ENCODE results near the gene SLC24A4. TPM values are rescaled to one million over a fixed set of nuclear protein-coding genes. Genes with fewer than 3 reads are reported as not detected.

The SLC24A4 gene
- total RNA-seq, 4 donors from 2014 or later: 0.81 to 3.6 (median 1.4) TPM

DNA sequence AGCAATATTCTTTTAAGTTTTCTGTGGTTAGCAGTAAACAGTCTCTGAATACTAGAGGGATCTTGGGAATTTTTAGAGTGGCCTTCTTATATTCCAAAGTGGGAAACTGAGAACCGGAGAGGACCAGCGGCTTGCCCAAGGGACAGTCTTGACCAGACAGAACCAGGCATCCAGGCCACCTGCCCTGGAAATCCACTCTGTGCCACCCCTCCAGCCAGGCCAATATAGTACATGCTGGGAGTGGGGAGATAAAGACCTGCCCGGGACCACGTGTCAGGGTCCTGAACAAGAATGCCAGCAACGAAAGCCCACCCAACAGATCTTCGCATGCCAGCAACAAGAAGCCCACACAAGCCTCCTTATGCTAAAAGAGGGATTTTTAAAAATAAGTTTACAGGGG, 141.2 kb downstream of the SLC24A4 start:
- Histone ChIP-seq H3K9me3 (peaks cover 0 to 14% (median 0%) of the 10 kb centered on the region in 3 donors), H3K27ac (no peak overlapping the region), H3K27me3 (no peaks in the 10 kb centered on the region), H3K4me1 (peaks cover 0 to 21% (median 4%) of the 10 kb centered on the region in 3 donors), H3K36me3 (no peaks in the 10 kb centered on the region), H3K4me3 (no peak overlapping the region)
- ATAC-seq: no peak
- TF ChIP-seq, protein P1, sequence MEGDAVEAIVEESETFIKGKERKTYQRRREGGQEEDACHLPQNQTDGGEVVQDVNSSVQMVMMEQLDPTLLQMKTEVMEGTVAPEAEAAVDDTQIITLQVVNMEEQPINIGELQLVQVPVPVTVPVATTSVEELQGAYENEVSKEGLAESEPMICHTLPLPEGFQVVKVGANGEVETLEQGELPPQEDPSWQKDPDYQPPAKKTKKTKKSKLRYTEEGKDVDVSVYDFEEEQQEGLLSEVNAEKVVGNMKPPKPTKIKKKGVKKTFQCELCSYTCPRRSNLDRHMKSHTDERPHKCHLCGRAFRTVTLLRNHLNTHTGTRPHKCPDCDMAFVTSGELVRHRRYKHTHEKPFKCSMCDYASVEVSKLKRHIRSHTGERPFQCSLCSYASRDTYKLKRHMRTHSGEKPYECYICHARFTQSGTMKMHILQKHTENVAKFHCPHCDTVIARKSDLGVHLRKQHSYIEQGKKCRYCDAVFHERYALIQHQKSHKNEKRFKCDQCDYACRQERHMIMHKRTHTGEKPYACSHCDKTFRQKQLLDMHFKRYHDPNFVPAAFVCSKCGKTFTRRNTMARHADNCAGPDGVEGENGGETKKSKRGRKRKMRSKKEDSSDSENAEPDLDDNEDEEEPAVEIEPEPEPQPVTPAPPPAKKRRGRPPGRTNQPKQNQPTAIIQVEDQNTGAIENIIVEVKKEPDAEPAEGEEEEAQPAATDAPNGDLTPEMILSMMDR (IDR thresholded peaks at IDR 0.05): no peak
- TF ChIP-seq POLR2A (IDR thresholded peaks at IDR 0.05) (no peak), EP300 (IDR thresholded peaks at IDR 0.05) (no peak), POLR2AphosphoS5 (IDR thresholded peaks at IDR 0.05) (no peak)
- WGBS, 2 donors (ENCODE audit: low coverage in 1 of 2): 83 to 98% methylated on average over 4 to 6 of the region's 6 CpGs

DNA sequence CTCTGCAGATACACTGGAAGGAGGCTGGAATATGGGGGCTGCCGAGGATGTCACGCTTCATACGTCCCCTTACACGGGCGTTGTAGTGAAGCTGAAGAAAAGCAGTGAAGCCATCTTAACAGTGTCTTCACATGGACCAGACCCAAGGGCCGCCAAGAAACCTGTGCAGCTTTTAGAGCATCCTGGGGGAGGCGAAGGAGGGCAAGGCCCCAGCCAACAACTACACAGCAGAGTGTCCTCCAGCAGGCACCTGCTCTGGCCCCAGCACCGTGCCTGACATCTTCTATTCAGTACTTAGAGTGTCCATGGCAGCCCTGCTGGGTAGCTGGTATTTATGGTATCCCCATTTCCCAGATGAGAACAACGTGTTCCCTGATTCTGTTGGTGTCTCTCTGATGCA, 141.8 kb downstream of the SLC24A4 start:
- Histone ChIP-seq H3K4me3 (no peak overlapping the region), H3K27ac (no peak overlapping the region), H3K27me3 (no peaks in the 10 kb centered on the region), H3K36me3 (no peaks in the 10 kb centered on the region), H3K9me3 (peaks cover 0 to 18% (median 0%) of the 10 kb centered on the region in 3 donors), H3K4me1 (peaks cover 0 to 15% (median 4%) of the 10 kb centered on the region in 3 donors)
- 96 to 100% methylated on average over 1 to 6 of the region's 9 CpGs for WGBS, 2 donors (ENCODE audit: low coverage in 1 of 2)
- no peak for ATAC-seq
- no peak for TF ChIP-seq EP300 (IDR thresholded peaks at IDR 0.05)
- no peak for TF ChIP-seq POLR2A (IDR thresholded peaks at IDR 0.05)
- TF ChIP-seq, protein P1 (IDR thresholded peaks at IDR 0.05): no peak
- no peak for TF ChIP-seq POLR2AphosphoS5 (IDR thresholded peaks at IDR 0.05)

DNA sequence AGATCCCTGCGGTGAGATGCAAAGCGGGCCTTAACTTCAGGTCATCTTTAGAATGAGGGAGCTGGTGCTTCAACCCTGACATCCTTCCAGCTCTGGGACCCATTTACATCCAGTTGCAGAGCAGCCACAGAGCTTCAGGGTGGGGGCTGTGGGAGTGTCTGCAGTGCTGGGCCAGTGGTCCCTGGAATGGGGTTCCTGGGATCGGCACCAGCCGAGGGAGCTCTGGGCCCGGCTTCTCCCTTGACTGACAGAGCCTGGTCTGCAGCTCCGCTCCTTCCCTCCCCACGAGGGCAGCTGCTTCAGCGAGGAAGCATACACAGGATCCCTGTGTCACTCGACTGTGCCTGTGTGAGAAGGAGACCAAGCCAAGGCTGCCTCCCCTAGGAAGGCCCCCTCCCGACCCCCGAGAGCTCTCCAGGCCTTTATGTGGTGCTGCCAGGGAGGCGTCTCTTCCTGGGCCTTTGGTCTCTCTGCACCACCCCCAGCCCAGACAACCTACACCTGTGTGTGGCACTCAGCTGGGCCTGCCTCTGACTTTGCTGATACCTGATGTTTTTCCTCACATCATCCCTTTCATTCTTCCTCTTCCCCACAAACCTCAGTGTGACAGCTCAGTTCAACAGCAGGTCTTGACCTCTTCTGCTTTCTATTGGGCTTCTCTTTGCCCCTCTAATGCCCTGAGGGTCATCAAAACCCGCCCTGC, 142.5 kb downstream of the SLC24A4 start:
- no peaks in the 10 kb centered on the region for H3K27me3 ChIP-seq
- ATAC-seq: peak; percentile 17
- WGBS, 2 donors (ENCODE audit: low coverage in 1 of 2): 68 to 80% methylated on average over 1 to 3 of the region's 13 CpGs
- H3K9me3 ChIP-seq: peaks cover 0 to 23% (median 0%) of the 10 kb centered on the region in 3 donors
- H3K4me3 ChIP-seq: no peak overlapping the region
- no peak for TF ChIP-seq EP300 (IDR thresholded peaks at IDR 0.05)
- no peak for TF ChIP-seq POLR2AphosphoS5 (IDR thresholded peaks at IDR 0.05)
- TF ChIP-seq, protein P1 (IDR thresholded peaks at IDR 0.05): no peak
- TF ChIP-seq POLR2A (IDR thresholded peaks at IDR 0.05): no peak
- peak overlapping the region in 1 of 4 donors; percentile 26 for H3K27ac ChIP-seq
- no peaks in the 10 kb centered on the region for H3K36me3 ChIP-seq
- H3K4me1 ChIP-seq: peaks cover 0 to 10% (median 3%) of the 10 kb centered on the region in 3 donors

DNA sequence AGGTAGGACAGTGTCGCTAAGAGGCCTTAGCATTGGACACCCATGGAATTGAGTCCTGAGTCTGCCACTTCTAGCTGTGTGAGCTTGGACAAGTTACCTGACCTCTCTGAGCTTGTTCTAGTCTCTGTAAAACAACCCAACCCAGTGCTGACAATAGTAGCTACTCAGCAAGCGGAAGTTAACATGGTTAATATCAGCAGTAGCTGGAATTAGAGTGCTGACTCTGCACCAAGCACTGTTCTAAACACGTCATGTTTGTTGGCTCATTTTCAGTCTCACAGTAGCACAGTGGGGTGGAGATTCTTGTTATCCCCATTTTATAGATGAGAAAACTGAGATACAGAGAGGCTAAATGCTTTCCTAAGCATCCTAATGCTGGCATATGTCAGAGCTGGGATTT, 143.1 kb downstream of the SLC24A4 start:
- Histone ChIP-seq H3K9me3 (peaks cover 0 to 23% (median 0%) of the 10 kb centered on the region in 3 donors), H3K27me3 (no peaks in the 10 kb centered on the region), H3K36me3 (no peaks in the 10 kb centered on the region), H3K27ac (no peak overlapping the region), H3K4me1 (peaks cover 0 to 4% (median 0%) of the 10 kb centered on the region in 3 donors), H3K4me3 (no peak overlapping the region)
- peak; percentile 60 for ATAC-seq
- TF ChIP-seq, protein P1 (IDR thresholded peaks at IDR 0.05): no peak
- TF ChIP-seq POLR2A (IDR thresholded peaks at IDR 0.05) (no peak), POLR2AphosphoS5 (IDR thresholded peaks at IDR 0.05) (no peak), EP300 (IDR thresholded peaks at IDR 0.05) (no peak)
- WGBS, 2 donors (ENCODE audit: low coverage in 1 of 2): 56 to 62% methylated on average over 1 to 2 of the region's 3 CpGs

DNA sequence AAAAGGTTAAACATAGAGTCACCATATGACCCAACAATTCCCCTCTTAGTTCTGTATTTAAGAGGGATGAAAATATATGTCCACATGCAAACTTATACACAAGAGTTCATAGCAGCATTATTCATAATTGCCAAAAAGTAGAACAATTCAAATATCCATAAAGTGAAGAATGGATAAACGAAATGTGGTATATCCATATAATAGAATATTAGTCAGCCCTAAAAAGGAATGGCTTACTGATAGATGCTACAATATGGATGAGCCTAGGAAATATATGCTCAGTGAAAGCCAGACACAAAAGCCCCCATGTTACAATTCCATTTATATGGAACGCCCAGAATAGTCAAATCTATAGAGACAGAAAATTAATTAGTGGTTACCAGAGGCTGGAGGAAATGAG, 146.6 kb downstream of the SLC24A4 start:
- no peak for ATAC-seq
- Histone ChIP-seq H3K27me3 (no peaks in the 10 kb centered on the region), H3K4me3 (no peak overlapping the region), H3K36me3 (no peaks in the 10 kb centered on the region), H3K9me3 (peaks cover 0 to 23% (median 0%) of the 10 kb centered on the region in 3 donors), H3K4me1 (peaks cover 0 to 6% (median 2%) of the 10 kb centered on the region in 3 donors), H3K27ac (no peak overlapping the region)
- WGBS, 2 donors (ENCODE audit: low coverage in 1 of 2): 93 to 95% methylated on average over 2 of the region's 2 CpGs
- TF ChIP-seq, protein P1 (IDR thresholded peaks at IDR 0.05): no peak
- TF ChIP-seq POLR2A (IDR thresholded peaks at IDR 0.05) (no peak), POLR2AphosphoS5 (IDR thresholded peaks at IDR 0.05) (no peak)
